Liver (tissue), 9 donors: ENCODE data around the gene CD226. TPM values are rescaled to one million over a fixed set of nuclear protein-coding genes. Genes with fewer than 3 reads are reported as not detected.

ENCODE experiments used
- DNase-seq: peaks from one replicate; pipeline ENCODE4 v3.0.0-alpha.2; 2017; ENCODE audit warnings: low spot score
- H3K27ac ChIP-seq, 2 donors: one replicate each; pipeline ENCODE4 v1.7.0; 2013; ENCODE audit warnings: inconsistent platforms in 2 of 2, low read length in 2 of 2, control low read depth in 1 of 2, low read depth in 1 of 2, mild to moderate bottlenecking in 1 of 2
- H3K27me3 ChIP-seq, 4 donors: one replicate each; pipeline versions ENCODE4 v1.6.1 to v1.7.0; 2013; ENCODE audit warnings: low read length in 3 of 4, inconsistent platforms in 1 of 4, mild to moderate bottlenecking in 1 of 4, moderate library complexity in 1 of 4; ENCODE audit not compliant: control insufficient read depth in 4 of 4, insufficient read depth in 4 of 4
- H3K36me3 ChIP-seq, 4 donors: one replicate each; pipeline versions ENCODE4 v1.6.1 to v1.7.0; 2013; ENCODE audit warnings: low read length in 3 of 4, mild to moderate bottlenecking in 3 of 4, low read depth in 1 of 4, moderate library complexity in 1 of 4; ENCODE audit not compliant: control insufficient read depth in 4 of 4, insufficient read depth in 3 of 4
- H3K4me1 ChIP-seq, 4 donors: one replicate each; pipeline versions ENCODE4 v1.6.1 to v1.7.0; 2013; ENCODE audit warnings: low read length in 3 of 4, mild to moderate bottlenecking in 3 of 4, moderate library complexity in 1 of 4; ENCODE audit not compliant: control insufficient read depth in 4 of 4, insufficient read depth in 4 of 4
- H3K4me3 ChIP-seq, 3 donors: one replicate each; pipeline versions ENCODE4 v1.6.1 to v1.7.0; 2013; ENCODE audit warnings: low read length in 3 of 3, control low read depth in 1 of 3, low read depth in 1 of 3, mild to moderate bottlenecking in 1 of 3
- H3K9ac ChIP-seq, 2 donors: one replicate each; pipeline ENCODE4 v1.7.0; 2013; ENCODE audit warnings: low read length in 2 of 2, mild to moderate bottlenecking in 2 of 2, moderate library complexity in 2 of 2, control low read depth in 1 of 2, low read depth in 1 of 2
- H3K9me3 ChIP-seq, 4 donors: one replicate each; pipeline versions ENCODE4 v1.6.1 to v1.7.0; 2013; ENCODE audit warnings: low read length in 3 of 4; ENCODE audit not compliant: control insufficient read depth in 4 of 4
- ATF3 ChIP-seq: IDR thresholded peaks from 2 replicates; pipeline ENCODE4 v1.6.1; 2016; ENCODE audit warnings: antibody characterized with exemption
- CTCF ChIP-seq: fragments of 150-350 bp; IDR thresholded peaks from 2 replicates; pipeline ENCODE4 v1.5.1; 2017; ENCODE audit warnings: improper control_type of control experiment, low read depth, low read length; ENCODE audit not compliant: missing input control
- EGR1 ChIP-seq, 2 donors: IDR thresholded peaks; 2 replicates each; pipeline ENCODE4 v1.6.1; 2016 to 2018; ENCODE audit warnings: antibody characterized with exemption in 2 of 2, low read depth in 2 of 2
- FOXA1 ChIP-seq: IDR thresholded peaks from 2 replicates; pipeline ENCODE4 v1.6.1; 2016; ENCODE audit warnings: antibody characterized with exemption
- FOXA2 ChIP-seq: IDR thresholded peaks from 2 replicates; pipeline ENCODE4 v1.6.1; 2016; ENCODE audit warnings: antibody characterized with exemption
- GABPA ChIP-seq, 2 donors: IDR thresholded peaks in 1 of 2; conservative IDR thresholded peaks in 1 of 2; 2 replicates each; pipeline ENCODE4 v1.6.1; 2016; ENCODE audit warnings: antibody characterized with exemption in 2 of 2, mild to moderate bottlenecking in 1 of 2, moderate library complexity in 1 of 2
- HNF4A ChIP-seq, 2 donors: conservative IDR thresholded peaks; 2 replicates each; pipeline ENCODE4 v1.6.1; 2016; ENCODE audit warnings: antibody characterized with exemption in 2 of 2, mild to moderate bottlenecking in 2 of 2
- HNF4G ChIP-seq: IDR thresholded peaks from 2 replicates; pipeline ENCODE4 v1.6.1; 2016; ENCODE audit warnings: antibody characterized with exemption
- JUND ChIP-seq, 2 donors: IDR thresholded peaks; 2 replicates each; pipeline ENCODE4 v1.6.1; 2016; ENCODE audit warnings: antibody characterized with exemption in 2 of 2
- MAX ChIP-seq: IDR thresholded peaks from 2 replicates; pipeline ENCODE4 v1.6.1; 2016; ENCODE audit warnings: antibody characterized with exemption
- NR2F2 ChIP-seq: IDR thresholded peaks from 2 replicates; pipeline ENCODE4 v1.6.1; 2016; ENCODE audit warnings: antibody characterized with exemption
- RAD21 ChIP-seq, 2 donors: IDR thresholded peaks; 2 replicates each; pipeline ENCODE4 v1.6.1; 2016; ENCODE audit warnings: antibody characterized with exemption in 2 of 2, mild to moderate bottlenecking in 2 of 2
- REST ChIP-seq: IDR thresholded peaks from 2 replicates; pipeline ENCODE4 v1.6.1; 2016; ENCODE audit warnings: antibody characterized with exemption, mild to moderate bottlenecking
- RXRA ChIP-seq, 2 donors: IDR thresholded peaks; 2 replicates each; pipeline ENCODE4 v1.6.1; 2017 to 2018; ENCODE audit warnings: antibody characterized with exemption in 2 of 2, mild to moderate bottlenecking in 1 of 2
- SP1 ChIP-seq: IDR thresholded peaks from 2 replicates; pipeline ENCODE4 v1.6.1; 2018; ENCODE audit warnings: antibody characterized with exemption, mild to moderate bottlenecking
- YY1 ChIP-seq: IDR thresholded peaks from 2 replicates; pipeline ENCODE4 v1.6.1; 2016; ENCODE audit warnings: antibody characterized with exemption, mild to moderate bottlenecking
- WGBS: extraction: QIAGEN DNeasy Blood & Tissue Kit; methylation state at CpG from one replicate; pipeline ENCODE4 v1.1.7; 2013; 5-methylcytosine and 5-hydroxymethylcytosine counted together
- polyA plus RNA-seq, 2 donors: library from polyadenylated mRNA; stranded (reverse) in 1 of 2; unstranded in 1 of 2; fragments of 200-250 nt in 1 of 2; fragments of >200 nt in 1 of 2; fragmentation: Nextera tagmentation in 1 of 2; extraction: Ambion mirVana in 1 of 2; gene quantifications; one replicate each; pipeline versions ENCODE4 v1.2.1 to v1.2.3, GENCODE V29; 2013 to 2015
- total RNA-seq, 2 donors: library from RNA; depleted of rRNA; stranded (reverse); fragments of >200 nt; gene quantifications; one replicate each; pipeline ENCODE4 v1.2.3, GENCODE V29; 2014
- TF ChIP-seq, protein P1 (sequence below): IDR thresholded peaks from 2 replicates; pipeline ENCODE4 v1.6.1; 2016; ENCODE audit warnings: antibody characterized with exemption
- donor health status: healthy.
- donor health status: healthy.
- donor health status: healthy.
- donor health status: healthy.
- donor health status: healthy.

Gene CD226
- total and polyA plus RNA-seq, 4 donors: 0.50 to 5.2 (median 3.0) TPM

DNA sequence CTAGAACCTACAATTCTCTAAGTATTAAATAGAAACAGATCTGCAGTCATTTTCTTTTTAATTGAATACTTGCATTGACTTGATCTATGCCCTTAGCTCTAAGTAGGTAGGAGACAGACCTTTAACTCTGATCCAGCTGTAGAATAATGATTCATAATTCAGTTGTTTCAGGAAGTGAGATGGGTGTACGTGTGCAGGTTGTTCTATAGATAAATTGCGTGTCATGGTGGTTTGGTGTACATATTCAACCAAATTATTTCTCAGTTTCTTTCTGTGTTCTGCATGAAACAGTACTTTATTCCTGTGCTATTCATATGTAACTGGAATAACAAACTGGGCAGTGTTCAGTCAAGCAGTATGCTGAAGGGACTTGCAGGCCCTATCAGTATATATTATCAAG is 34.3 kb upstream of the CD226 start:
- no peak overlapping the region for H3K9ac ChIP-seq
- TF ChIP-seq ATF3 (no peak), CTCF (no peak), GABPA (IDR thresholded peaks at IDR 0.05 in 1 of 2, conservative IDR thresholded peaks at IDR 0.05 in 1 of 2) (no peak), HNF4A (conservative IDR thresholded peaks at IDR 0.05) (no peak), JUND (IDR thresholded peaks at IDR 0.05) (no peak), SP1 (no peak), REST (no peak), RAD21 (IDR thresholded peaks at IDR 0.05) (no peak), FOXA2 (no peak), NR2F2 (no peak)
- TF ChIP-seq, protein P1, sequence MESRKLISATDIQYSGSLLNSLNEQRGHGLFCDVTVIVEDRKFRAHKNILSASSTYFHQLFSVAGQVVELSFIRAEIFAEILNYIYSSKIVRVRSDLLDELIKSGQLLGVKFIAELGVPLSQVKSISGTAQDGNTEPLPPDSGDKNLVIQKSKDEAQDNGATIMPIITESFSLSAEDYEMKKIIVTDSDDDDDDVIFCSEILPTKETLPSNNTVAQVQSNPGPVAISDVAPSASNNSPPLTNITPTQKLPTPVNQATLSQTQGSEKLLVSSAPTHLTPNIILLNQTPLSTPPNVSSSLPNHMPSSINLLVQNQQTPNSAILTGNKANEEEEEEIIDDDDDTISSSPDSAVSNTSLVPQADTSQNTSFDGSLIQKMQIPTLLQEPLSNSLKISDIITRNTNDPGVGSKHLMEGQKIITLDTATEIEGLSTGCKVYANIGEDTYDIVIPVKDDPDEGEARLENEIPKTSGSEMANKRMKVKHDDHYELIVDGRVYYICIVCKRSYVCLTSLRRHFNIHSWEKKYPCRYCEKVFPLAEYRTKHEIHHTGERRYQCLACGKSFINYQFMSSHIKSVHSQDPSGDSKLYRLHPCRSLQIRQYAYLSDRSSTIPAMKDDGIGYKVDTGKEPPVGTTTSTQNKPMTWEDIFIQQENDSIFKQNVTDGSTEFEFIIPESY: no peak

DNA sequence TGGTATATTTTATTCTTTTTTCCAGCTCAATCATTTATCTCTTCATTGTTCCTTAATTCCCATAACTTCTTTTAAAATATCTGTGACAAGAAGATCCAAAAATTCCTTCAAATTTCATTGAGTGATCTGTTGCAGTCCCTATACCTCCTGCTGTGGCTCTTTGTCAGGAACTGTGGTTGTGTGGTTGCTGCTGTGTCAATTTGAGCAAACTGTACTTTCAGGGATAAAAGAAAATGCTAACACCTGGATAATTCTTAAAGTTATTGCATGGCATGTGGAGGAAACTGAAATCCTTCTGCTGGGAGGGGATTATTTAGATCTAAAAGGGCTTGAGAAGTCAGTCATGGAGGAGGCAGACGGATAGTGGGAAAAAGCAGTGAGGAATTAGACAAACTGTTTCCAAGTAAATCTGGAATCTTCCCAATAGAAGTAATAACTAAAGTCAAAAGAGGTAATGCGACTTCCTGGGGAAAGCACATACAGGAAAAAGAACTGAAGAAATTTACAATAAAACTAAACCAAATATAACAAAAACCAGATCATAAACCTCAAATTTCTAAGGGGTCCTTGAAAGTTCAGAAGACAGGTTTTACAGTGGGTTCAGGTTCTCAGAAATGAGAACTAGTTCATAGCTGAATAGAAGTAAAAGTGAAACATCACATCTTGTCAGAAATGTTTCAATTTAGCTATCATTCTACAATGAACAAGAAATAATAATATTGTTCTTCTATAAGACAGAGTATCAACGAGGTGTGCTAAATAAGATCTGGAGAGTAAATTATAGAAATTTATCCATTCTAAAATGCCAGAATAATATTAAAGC is 33.5 kb upstream of the CD226 start:
- Histone ChIP-seq H3K9me3 (peaks cover 2 to 6% (median 4%) of the 10 kb centered on the region in 4 donors), H3K9ac (no peak overlapping the region), H3K4me1 (no peaks in the 10 kb centered on the region), H3K36me3 (peaks cover 0 to 17% (median 6%) of the 10 kb centered on the region in 4 donors), H3K27ac (no peak overlapping the region), H3K27me3 (no peaks in the 10 kb centered on the region), H3K4me3 (no peak overlapping the region)
- DNase-seq: no peak
- WGBS: 79% methylated on average over 3 of the region's 3 CpGs
- TF ChIP-seq YY1 (no peak), REST (no peak), EGR1 (IDR thresholded peaks at IDR 0.05; ENCODE audit: low read depth in 2 of 2) (no peak), FOXA1 (no peak), ATF3 (no peak), JUND (IDR thresholded peaks at IDR 0.05) (no peak), MAX (no peak), NR2F2 (no peak), FOXA2 (no peak), RAD21 (IDR thresholded peaks at IDR 0.05) (no peak), HNF4G (no peak), SP1 (no peak), HNF4A (conservative IDR thresholded peaks at IDR 0.05) (no peak), GABPA (IDR thresholded peaks at IDR 0.05 in 1 of 2, conservative IDR thresholded peaks at IDR 0.05 in 1 of 2) (no peak), RXRA (IDR thresholded peaks at IDR 0.05) (no peak)

More for the DNA sequence above, 34.3 kb upstream of the CD226 start:
- Histone ChIP-seq H3K4me3 (no peak overlapping the region), H3K4me1 (no peaks in the 10 kb centered on the region), H3K27ac (no peak overlapping the region), H3K9me3 (peaks cover 2 to 6% (median 4%) of the 10 kb centered on the region in 4 donors), H3K27me3 (no peaks in the 10 kb centered on the region), H3K36me3 (peaks cover 2 to 17% (median 6%) of the 10 kb centered on the region in 4 donors)
- no peak for DNase-seq
- WGBS: 91% methylated on average over 2 of the region's 2 CpGs
